Measurements from ENCODE around the gene LYPD3. TPM values are rescaled to one million over a fixed set of nuclear protein-coding genes. Genes with fewer than 3 reads are reported as not detected.

Gene LYPD3
- total RNA-seq, 2 experiments from 2014 or later: not detected

GRCh38 chr19:43489310-43489709 lies 23.9 kb upstream of the LYPD3 start:
- H3K4me3 ChIP-seq (ENCODE audit: low read depth, low read length, poor library complexity, severe bottlenecking): no peak overlapping the region
- CTCF ChIA-PET (ENCODE audit: unreplicated experiment): no interaction called here
- TF ChIP-seq EZH2phosphoT487 (IDR thresholded peaks at IDR 0.05; ENCODE audit: borderline replicate concordance, low read depth, low read length): no peak
- no TSS peak for BruUV-seq (replicated peaks)
- POLR2A ChIA-PET: no interaction called here
- H3K4me2 ChIP-seq (ENCODE audit: low read length): no peak overlapping the region
- H4K20me1 ChIP-seq (ENCODE audit: insufficient read depth, low read length): no peaks in the 10 kb centered on the region
- H2AFZ ChIP-seq (ENCODE audit: low read length): no peak overlapping the region
- H3K27ac ChIP-seq (ENCODE audit: low read depth, low read length, poor library complexity, severe bottlenecking): no peak overlapping the region
- no peak for DNase-seq (ENCODE audit: low spot score)
- no peaks in the 10 kb centered on the region for H3K79me2 ChIP-seq (ENCODE audit: insufficient read depth, low read depth, low read length)
- H3K9me2 ChIP-seq (ENCODE audit: insufficient read depth, low read length): no peaks in the 10 kb centered on the region
- H3K9me3 ChIP-seq (ENCODE audit: low read length): no peaks in the 10 kb centered on the region
- no peaks in the 10 kb centered on the region for H3K36me3 ChIP-seq (ENCODE audit: insufficient read depth, low read length)
- H3K4me1 ChIP-seq (ENCODE audit: insufficient read depth, low read length, poor library complexity, severe bottlenecking): no peaks in the 10 kb centered on the region
- intact Hi-C loops (cut with micrococcal nuclease; ENCODE audit: unreplicated experiment): no loop called here

GRCh38 chr19:43488179-43488578 lies 22.8 kb upstream of the LYPD3 start:
- Histone ChIP-seq H3K9me3 (ENCODE audit: low read length) (no peaks in the 10 kb centered on the region), H4K20me1 (ENCODE audit: insufficient read depth, low read length) (no peaks in the 10 kb centered on the region), H3K4me3 (ENCODE audit: low read depth, low read length, poor library complexity, severe bottlenecking) (no peak overlapping the region), H3K4me1 (ENCODE audit: insufficient read depth, low read length, poor library complexity, severe bottlenecking) (no peaks in the 10 kb centered on the region), H2AFZ (ENCODE audit: low read length) (no peak overlapping the region), H3K27ac (ENCODE audit: low read depth, low read length, poor library complexity, severe bottlenecking) (no peak overlapping the region), H3K79me2 (ENCODE audit: insufficient read depth, low read depth, low read length) (no peaks in the 10 kb centered on the region), H3K9me2 (ENCODE audit: insufficient read depth, low read length) (no peaks in the 10 kb centered on the region), H3K36me3 (ENCODE audit: insufficient read depth, low read length) (no peaks in the 10 kb centered on the region), H3K4me2 (ENCODE audit: low read length) (no peak overlapping the region)
- no peak for DNase-seq (ENCODE audit: low spot score)
- intact Hi-C loops (cut with micrococcal nuclease; ENCODE audit: unreplicated experiment): no loop called here
- BruUV-seq (replicated peaks): no TSS peak
- CTCF ChIA-PET (ENCODE audit: unreplicated experiment): no interaction called here
- POLR2A ChIA-PET: no interaction called here
- no peak for TF ChIP-seq EZH2phosphoT487 (IDR thresholded peaks at IDR 0.05; ENCODE audit: borderline replicate concordance, low read depth, low read length)
- no peak for TF ChIP-seq CTCF (conservative IDR thresholded peaks at IDR 0.05; ENCODE audit: low read length)

- TF ChIP-seq CTCF (conservative IDR thresholded peaks at IDR 0.05; ENCODE audit: low read length) (no peak), EZH2phosphoT487 (IDR thresholded peaks at IDR 0.05; ENCODE audit: borderline replicate concordance, low read depth, low read length) (no peak)
- no peak for DNase-seq (ENCODE audit: low spot score)
- Histone ChIP-seq H2AFZ (ENCODE audit: low read length) (no peak overlapping the region), H3K9me2 (ENCODE audit: insufficient read depth, low read length) (no peaks in the 10 kb centered on the region), H4K20me1 (ENCODE audit: insufficient read depth, low read length) (no peaks in the 10 kb centered on the region), H3K4me2 (ENCODE audit: low read length) (no peak overlapping the region), H3K4me3 (ENCODE audit: low read depth, low read length, poor library complexity, severe bottlenecking) (no peak overlapping the region), H3K36me3 (ENCODE audit: insufficient read depth, low read length) (no peaks in the 10 kb centered on the region), H3K9me3 (ENCODE audit: low read length) (no peaks in the 10 kb centered on the region), H3K79me2 (ENCODE audit: insufficient read depth, low read depth, low read length) (no peaks in the 10 kb centered on the region), H3K4me1 (ENCODE audit: insufficient read depth, low read length, poor library complexity, severe bottlenecking) (no peaks in the 10 kb centered on the region), H3K27ac (ENCODE audit: low read depth, low read length, poor library complexity, severe bottlenecking) (no peak overlapping the region)
- ChIA-PET POLR2A (no interaction called here), CTCF (ENCODE audit: unreplicated experiment) (no interaction called here)
- intact Hi-C loops (cut with micrococcal nuclease; ENCODE audit: unreplicated experiment): no loop called here
- no TSS peak for BruUV-seq (replicated peaks)
Measured at GRCh38 chr19:43486412-43486811, 21.0 kb upstream of the LYPD3 start.

Data from OCI-LY7 (cell line).